Caki2 (cell line): ENCODE measurements around the gene DRAM1. TPM values are rescaled to one million over a fixed set of nuclear protein-coding genes. Genes with fewer than 3 reads are reported as not detected.

Experiments
- DNase-seq: peaks from one replicate; pipeline ENCODE4 v3.0.0-alpha.2; 2015; ENCODE audit warnings: low read depth
- in situ Hi-C: cut with HindIII; loops from 2 replicates; pipeline ENCODE4 v1.10.0; 2016; ENCODE audit warnings: low sequenced_read_pairs, low pct_unique_long_range_greater_than_20kb, mixed read lengths
- total RNA-seq: library from RNA; depleted of rRNA; stranded (reverse); fragments of >200 nt; shearing (Covaris generic); gene quantifications from 2 replicates; pipeline ENCODE4 v1.2.3, GENCODE V29; 2014; ENCODE audit warnings: low replicate concordance; rRNA removed

DRAM1 gene
- total RNA-seq, 1 experiment from 2014 or later: 62.0 TPM

DNA sequence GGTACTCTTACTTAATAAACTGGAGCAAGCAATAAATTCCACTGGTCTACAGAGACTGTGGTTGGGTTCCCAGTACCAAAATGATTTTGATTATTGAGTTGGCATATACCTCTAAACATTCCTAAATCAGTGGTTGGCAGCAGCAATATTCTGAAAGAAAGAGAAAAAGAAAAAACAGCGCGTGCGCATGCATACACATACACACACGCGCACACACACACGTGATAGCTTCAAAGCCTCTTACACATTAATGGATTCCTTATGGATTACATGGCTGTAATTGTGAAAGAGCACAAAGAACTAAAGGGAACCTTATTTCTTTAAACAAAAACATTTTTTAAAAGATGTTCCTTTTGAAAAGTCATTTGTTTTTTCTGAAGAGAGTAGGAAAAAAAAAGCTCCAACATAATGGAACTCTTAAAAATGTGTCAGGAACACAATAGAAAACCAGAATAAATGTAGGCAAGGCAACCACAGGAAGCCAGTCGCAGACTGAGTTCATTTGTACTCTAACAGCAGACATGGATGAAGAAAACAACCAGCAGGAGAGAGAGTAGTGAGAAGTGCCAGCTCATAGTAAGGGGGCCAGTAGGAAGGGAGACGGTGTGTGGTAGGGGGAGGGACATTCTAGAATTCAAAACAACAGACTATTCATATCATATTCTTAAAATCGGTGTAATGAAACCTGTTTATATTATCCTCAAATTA is 80.0 kb downstream of the DRAM1 start:
- in situ Hi-C loops: no loop called here
- no peak for DNase-seq

- in situ Hi-C loops: no loop called here
- DNase-seq: no peak
These were observed 82.2 kb downstream of the DRAM1 start for GRCh38 chr12:101959607-101960006.

DNA sequence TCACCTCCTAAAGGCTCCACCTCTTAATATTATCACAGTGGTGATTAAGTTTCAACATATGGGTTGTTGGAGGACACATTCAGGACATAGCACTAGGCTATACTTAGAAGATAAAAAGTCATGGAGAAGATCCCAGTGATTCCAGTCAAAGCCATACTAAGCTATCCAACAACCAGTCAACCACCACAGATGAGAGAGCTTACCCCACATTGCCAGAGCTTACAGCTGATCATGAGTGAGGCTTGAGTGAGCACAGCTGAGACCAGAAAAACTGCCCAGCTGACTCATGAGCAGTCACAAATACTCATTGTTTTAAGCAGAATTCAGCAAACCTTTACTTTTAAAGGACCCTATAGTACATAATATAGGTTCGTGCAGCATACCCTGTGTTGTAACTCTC is 85.1 kb downstream of the DRAM1 start:
- in situ Hi-C loops: no loop called here
- DNase-seq: no peak

- in situ Hi-C loops: no loop called here
- DNase-seq: no peak
These were observed 86.3 kb downstream of the DRAM1 start for GRCh38 chr12:101963697-101964096.

- in situ Hi-C loops: no loop called here
- no peak for DNase-seq
These were observed 89.1 kb downstream of the DRAM1 start for GRCh38 chr12:101966496-101966895.

- DNase-seq: no peak
- in situ Hi-C loops: no loop called here
These were observed 90.1 kb downstream of the DRAM1 start for GRCh38 chr12:101967506-101967905.

GRCh38 chr12:101968770-101969169 is 91.4 kb downstream of the DRAM1 start:
- no peak for DNase-seq
- in situ Hi-C loops: no loop called here

Other genes with a start within 250 kb of the DRAM1 start
- gene CHPT1, start 179.9 kb upstream of the DRAM1 start, total RNA-seq: 29.0 and 36.4 TPM in 2 replicates
- not detected in 2 replicates for gene SYCP3, start 138.1 kb upstream of the DRAM1 start, total RNA-seq
- gene GNPTAB, start 46.6 kb upstream of the DRAM1 start, total RNA-seq: 13.6 and 19.5 TPM in 2 replicates
- gene WASHC3, start 184.4 kb downstream of the DRAM1 start, total RNA-seq: 82.6 and 86.2 TPM in 2 replicates
- 77.0 and 88.6 TPM in 2 replicates for gene NUP37, start 242.5 kb downstream of the DRAM1 start, total RNA-seq
- 10.9 and 13.9 TPM in 2 replicates for gene PARPBP, start 242.6 kb downstream of the DRAM1 start, total RNA-seq